SK-N-SH treated with all-trans-retinoic acid at 6 μM for 48 hours (cell line): ENCODE results near the gene TAF6.
A peak's percentile ranks its signal among the peaks of the same experiment; 100 is the strongest.

ENCODE experiments used
- ATAC-seq: fragments of 200-7000 bp; cut with Tn5 transposase; 3 replicates; pipeline ENCODE4 v1.9.1; 2020; ENCODE audit warnings: mild to moderate bottlenecking, moderate library complexity
- BACH2 ChIP-seq: fragments of 250-450 bp; sonication (Bioruptor Pico); IDR thresholded peaks from 2 replicates; pipeline ENCODE4 v1.9.0; 2021; ENCODE audit warnings: mild to moderate bottlenecking, borderline replicate concordance
- CSDC2 ChIP-seq: fragments of 250-450 bp; sonication (Bioruptor Pico); IDR thresholded peaks from 2 replicates; pipeline ENCODE4 v1.5.0; 2020; ENCODE audit warnings: mild to moderate bottlenecking, moderate library complexity
- ESRRG ChIP-seq: fragments of 250-450 bp; sonication (Bioruptor Pico); IDR thresholded peaks from 2 replicates; pipeline ENCODE4 v1.6.1; 2021; ENCODE audit warnings: mild to moderate bottlenecking
- GLIS3 ChIP-seq: fragments of 250-450 bp; sonication (Bioruptor Pico); IDR thresholded peaks from 2 replicates; pipeline ENCODE4 v1.5.0; 2020; ENCODE audit warnings: mild to moderate bottlenecking, moderate library complexity
- ISL1 ChIP-seq: fragments of 250-450 bp; sonication (Bioruptor Pico); IDR thresholded peaks from 2 replicates; pipeline ENCODE4 v2.1.2; 2022; ENCODE audit warnings: mild to moderate bottlenecking, moderate library complexity
- OSR1 ChIP-seq: fragments of 250-450 bp; sonication (Bioruptor Pico); IDR thresholded peaks from 2 replicates; pipeline ENCODE4 v1.8.0; 2022; ENCODE audit warnings: moderate library complexity, mild to moderate bottlenecking, inconsistent platforms
- RARB ChIP-seq: fragments of 250-450 bp; sonication (Bioruptor Pico); IDR thresholded peaks from 2 replicates; pipeline ENCODE4 v1.8.0; 2021; ENCODE audit warnings: mild to moderate bottlenecking, moderate library complexity
- SNAI2 ChIP-seq: fragments of 250-450 bp; sonication (Bioruptor Pico); IDR thresholded peaks from 2 replicates; pipeline ENCODE4 v1.5.0; 2020; ENCODE audit warnings: mild to moderate bottlenecking, moderate library complexity
- TCF4 ChIP-seq: fragments of 250-450 bp; sonication (Bioruptor Pico); IDR thresholded peaks from 2 replicates; pipeline ENCODE4 v1.8.0; 2021; ENCODE audit warnings: mild to moderate bottlenecking, moderate library complexity, borderline replicate concordance
- TOX ChIP-seq: fragments of 250-450 bp; sonication (Bioruptor Pico); IDR thresholded peaks from 2 replicates; pipeline ENCODE4 v1.8.0; 2021; ENCODE audit warnings: mild to moderate bottlenecking, moderate library complexity, borderline replicate concordance
- ZC3H10 ChIP-seq: fragments of 250-450 bp; sonication (Bioruptor Pico); IDR thresholded peaks from 2 replicates; pipeline ENCODE4 v1.5.1; 2021; ENCODE audit warnings: mild to moderate bottlenecking, moderate library complexity
- ZFP3 ChIP-seq: fragments of 250-450 bp; sonication (Bioruptor Pico); IDR thresholded peaks from 2 replicates; pipeline ENCODE4 v1.5.0; 2020; ENCODE audit warnings: mild to moderate bottlenecking, moderate library complexity
- ZFP30 ChIP-seq: fragments of 450-650 bp; formaldehyde crosslinking; IDR thresholded peaks from 2 replicates; pipeline ENCODE4 v1.5.0; 2022; ENCODE audit warnings: mild to moderate bottlenecking, moderate library complexity
- ZNF70 ChIP-seq: fragments of 450-650 bp; formaldehyde crosslinking; IDR thresholded peaks from 2 replicates; pipeline ENCODE4 v1.5.0; 2020; ENCODE audit warnings: mild to moderate bottlenecking, moderate library complexity
- ZNF8 ChIP-seq: fragments of 450-650 bp; formaldehyde crosslinking; IDR thresholded peaks from 2 replicates; pipeline ENCODE4 v1.5.0; 2020; ENCODE audit warnings: mild to moderate bottlenecking, moderate library complexity
- TF ChIP-seq, protein P1 (sequence below): fragments of 250-450 bp; sonication (Bioruptor Pico); IDR thresholded peaks from 2 replicates; pipeline ENCODE4 v1.5.1; 2020; ENCODE audit warnings: low read depth, mild to moderate bottlenecking, moderate library complexity
- TF ChIP-seq, protein P2 (sequence below): fragments of 250-450 bp; sonication (Bioruptor Pico); IDR thresholded peaks from 2 replicates; pipeline ENCODE4 v1.5.0; 2020; ENCODE audit warnings: mild to moderate bottlenecking, moderate library complexity
- TF ChIP-seq, protein P3 (sequence below): fragments of 250-450 bp; sonication (Bioruptor Pico); IDR thresholded peaks from 2 replicates; pipeline ENCODE4 v1.8.0; 2021; ENCODE audit warnings: low read depth, mild to moderate bottlenecking, moderate library complexity, borderline replicate concordance
- TF ChIP-seq, protein P4 (sequence below): fragments of 250-450 bp; sonication (Bioruptor Pico); IDR thresholded peaks from 2 replicates; pipeline ENCODE4 v1.8.0; 2020; ENCODE audit warnings: mild to moderate bottlenecking, moderate library complexity, borderline replicate concordance
- TF ChIP-seq, protein P5 (sequence below): fragments of 250-450 bp; sonication (Bioruptor Pico); IDR thresholded peaks from 2 replicates; pipeline ENCODE4 v1.5.1; 2021; ENCODE audit warnings: mild to moderate bottlenecking, moderate library complexity

The TAF6 gene

DNA sequence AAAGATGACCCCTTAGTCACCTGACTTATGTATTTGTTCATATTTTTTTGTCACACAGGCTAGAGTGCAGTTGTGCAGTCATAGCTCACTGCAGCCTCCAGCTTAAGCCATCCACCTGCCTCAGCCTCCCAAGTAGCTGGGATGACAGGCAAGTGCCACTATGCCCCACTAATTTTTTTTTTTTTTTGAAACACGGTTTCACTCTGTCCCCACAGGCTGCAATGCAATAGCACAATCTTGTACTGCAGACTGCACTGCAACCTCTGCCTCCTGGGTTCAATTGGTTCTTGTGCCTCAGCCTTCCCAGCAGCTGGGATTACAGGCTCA is 9.4 kb upstream of the TAF6 start:
- ATAC-seq = no peak
- TF ChIP-seq ZFP3 (CRISPR knock-in tag) (no peak), CSDC2 (CRISPR knock-in tag) (no peak), OSR1 (CRISPR knock-in tag) (no peak), GLIS3 (CRISPR knock-in tag) (no peak), TCF4 (CRISPR knock-in tag) (no peak), ESRRG (CRISPR knock-in tag) (no peak), ZFP30 (CRISPR knock-in tag) (no peak), SNAI2 (CRISPR knock-in tag) (no peak), ISL1 (no peak), BACH2 (CRISPR knock-in tag) (no peak), RARB (CRISPR knock-in tag) (no peak), TOX (no peak), ZC3H10 (no peak), ZNF70 (CRISPR knock-in tag) (no peak)
- TF ChIP-seq, protein P1, sequence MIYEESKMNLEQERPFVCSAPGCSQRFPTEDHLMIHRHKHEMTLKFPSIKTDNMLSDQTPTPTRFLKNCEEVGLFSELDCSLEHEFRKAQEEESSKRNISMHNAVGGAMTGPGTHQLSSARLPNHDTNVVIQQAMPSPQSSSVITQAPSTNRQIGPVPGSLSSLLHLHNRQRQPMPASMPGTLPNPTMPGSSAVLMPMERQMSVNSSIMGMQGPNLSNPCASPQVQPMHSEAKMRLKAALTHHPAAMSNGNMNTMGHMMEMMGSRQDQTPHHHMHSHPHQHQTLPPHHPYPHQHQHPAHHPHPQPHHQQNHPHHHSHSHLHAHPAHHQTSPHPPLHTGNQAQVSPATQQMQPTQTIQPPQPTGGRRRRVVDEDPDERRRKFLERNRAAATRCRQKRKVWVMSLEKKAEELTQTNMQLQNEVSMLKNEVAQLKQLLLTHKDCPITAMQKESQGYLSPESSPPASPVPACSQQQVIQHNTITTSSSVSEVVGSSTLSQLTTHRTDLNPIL (CRISPR knock-in tag) = no peak
- TF ChIP-seq, protein P2, sequence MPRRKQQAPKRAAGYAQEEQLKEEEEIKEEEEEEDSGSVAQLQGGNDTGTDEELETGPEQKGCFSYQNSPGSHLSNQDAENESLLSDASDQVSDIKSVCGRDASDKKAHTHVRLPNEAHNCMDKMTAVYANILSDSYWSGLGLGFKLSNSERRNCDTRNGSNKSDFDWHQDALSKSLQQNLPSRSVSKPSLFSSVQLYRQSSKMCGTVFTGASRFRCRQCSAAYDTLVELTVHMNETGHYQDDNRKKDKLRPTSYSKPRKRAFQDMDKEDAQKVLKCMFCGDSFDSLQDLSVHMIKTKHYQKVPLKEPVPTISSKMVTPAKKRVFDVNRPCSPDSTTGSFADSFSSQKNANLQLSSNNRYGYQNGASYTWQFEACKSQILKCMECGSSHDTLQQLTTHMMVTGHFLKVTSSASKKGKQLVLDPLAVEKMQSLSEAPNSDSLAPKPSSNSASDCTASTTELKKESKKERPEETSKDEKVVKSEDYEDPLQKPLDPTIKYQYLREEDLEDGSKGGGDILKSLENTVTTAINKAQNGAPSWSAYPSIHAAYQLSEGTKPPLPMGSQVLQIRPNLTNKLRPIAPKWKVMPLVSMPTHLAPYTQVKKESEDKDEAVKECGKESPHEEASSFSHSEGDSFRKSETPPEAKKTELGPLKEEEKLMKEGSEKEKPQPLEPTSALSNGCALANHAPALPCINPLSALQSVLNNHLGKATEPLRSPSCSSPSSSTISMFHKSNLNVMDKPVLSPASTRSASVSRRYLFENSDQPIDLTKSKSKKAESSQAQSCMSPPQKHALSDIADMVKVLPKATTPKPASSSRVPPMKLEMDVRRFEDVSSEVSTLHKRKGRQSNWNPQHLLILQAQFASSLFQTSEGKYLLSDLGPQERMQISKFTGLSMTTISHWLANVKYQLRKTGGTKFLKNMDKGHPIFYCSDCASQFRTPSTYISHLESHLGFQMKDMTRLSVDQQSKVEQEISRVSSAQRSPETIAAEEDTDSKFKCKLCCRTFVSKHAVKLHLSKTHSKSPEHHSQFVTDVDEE (CRISPR knock-in tag) = no peak
- TF ChIP-seq, protein P3, sequence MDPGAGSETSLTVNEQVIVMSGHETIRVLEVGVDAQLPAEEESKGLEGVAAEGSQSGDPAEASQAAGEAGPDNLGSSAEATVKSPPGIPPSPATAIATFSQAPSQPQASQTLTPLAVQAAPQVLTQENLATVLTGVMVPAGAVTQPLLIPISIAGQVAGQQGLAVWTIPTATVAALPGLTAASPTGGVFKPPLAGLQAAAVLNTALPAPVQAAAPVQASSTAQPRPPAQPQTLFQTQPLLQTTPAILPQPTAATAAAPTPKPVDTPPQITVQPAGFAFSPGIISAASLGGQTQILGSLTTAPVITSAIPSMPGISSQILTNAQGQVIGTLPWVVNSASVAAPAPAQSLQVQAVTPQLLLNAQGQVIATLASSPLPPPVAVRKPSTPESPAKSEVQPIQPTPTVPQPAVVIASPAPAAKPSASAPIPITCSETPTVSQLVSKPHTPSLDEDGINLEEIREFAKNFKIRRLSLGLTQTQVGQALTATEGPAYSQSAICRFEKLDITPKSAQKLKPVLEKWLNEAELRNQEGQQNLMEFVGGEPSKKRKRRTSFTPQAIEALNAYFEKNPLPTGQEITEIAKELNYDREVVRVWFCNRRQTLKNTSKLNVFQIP (CRISPR knock-in tag) = no peak
- TF ChIP-seq, protein P4, sequence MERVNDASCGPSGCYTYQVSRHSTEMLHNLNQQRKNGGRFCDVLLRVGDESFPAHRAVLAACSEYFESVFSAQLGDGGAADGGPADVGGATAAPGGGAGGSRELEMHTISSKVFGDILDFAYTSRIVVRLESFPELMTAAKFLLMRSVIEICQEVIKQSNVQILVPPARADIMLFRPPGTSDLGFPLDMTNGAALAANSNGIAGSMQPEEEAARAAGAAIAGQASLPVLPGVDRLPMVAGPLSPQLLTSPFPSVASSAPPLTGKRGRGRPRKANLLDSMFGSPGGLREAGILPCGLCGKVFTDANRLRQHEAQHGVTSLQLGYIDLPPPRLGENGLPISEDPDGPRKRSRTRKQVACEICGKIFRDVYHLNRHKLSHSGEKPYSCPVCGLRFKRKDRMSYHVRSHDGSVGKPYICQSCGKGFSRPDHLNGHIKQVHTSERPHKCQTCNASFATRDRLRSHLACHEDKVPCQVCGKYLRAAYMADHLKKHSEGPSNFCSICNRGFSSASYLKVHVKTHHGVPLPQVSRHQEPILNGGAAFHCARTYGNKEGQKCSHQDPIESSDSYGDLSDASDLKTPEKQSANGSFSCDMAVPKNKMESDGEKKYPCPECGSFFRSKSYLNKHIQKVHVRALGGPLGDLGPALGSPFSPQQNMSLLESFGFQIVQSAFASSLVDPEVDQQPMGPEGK (CRISPR knock-in tag) = no peak
- TF ChIP-seq, protein P5, sequence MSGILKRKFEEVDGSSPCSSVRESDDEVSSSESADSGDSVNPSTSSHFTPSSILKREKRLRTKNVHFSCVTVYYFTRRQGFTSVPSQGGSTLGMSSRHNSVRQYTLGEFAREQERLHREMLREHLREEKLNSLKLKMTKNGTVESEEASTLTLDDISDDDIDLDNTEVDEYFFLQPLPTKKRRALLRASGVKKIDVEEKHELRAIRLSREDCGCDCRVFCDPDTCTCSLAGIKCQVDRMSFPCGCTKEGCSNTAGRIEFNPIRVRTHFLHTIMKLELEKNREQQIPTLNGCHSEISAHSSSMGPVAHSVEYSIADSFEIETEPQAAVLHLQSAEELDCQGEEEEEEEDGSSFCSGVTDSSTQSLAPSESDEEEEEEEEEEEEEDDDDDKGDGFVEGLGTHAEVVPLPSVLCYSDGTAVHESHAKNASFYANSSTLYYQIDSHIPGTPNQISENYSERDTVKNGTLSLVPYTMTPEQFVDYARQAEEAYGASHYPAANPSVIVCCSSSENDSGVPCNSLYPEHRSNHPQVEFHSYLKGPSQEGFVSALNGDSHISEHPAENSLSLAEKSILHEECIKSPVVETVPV (CRISPR knock-in tag) = no peak

DNA sequence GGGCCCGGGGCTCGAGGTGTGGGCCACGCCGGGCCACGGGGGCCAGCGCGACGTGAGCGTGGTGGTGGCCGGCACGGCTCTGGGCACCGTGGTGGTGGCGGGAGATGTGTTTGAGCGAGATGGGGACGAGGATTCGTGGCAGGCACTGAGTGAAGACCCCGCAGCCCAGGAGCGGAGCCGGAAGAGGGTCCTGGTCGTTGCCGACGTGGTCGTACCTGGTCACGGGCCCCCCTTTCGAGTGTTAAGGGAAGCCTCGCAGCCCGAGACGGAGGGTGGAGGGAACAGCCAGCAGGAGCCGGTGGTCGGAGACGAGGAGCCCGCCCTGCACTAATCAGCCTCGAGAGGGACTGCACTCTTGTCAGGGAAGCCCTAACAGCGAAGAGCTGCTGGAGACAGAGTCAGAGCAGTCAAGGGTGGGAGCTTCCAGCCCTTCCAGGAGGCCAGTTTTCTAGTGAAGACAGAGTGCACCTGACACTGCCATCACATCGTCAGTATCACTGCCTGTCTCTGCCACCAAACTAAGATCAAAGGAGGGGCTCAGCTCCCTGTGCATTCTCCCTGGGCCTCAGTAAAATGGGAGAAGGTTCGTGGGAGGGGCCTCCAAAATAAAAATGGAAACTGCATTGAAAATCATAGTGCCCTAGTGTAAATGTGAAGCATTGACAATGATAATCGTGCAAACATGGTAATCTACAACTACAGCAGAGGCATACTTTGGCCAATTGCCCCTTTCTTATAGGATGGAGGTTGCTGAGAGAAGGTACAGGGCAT is 8.9 kb upstream of the TAF6 start:
- peak; percentile 38 for ATAC-seq
- TF ChIP-seq TOX (no peak), TCF4 (CRISPR knock-in tag) (no peak), OSR1 (CRISPR knock-in tag) (no peak), ESRRG (CRISPR knock-in tag) (no peak), ZNF70 (CRISPR knock-in tag) (no peak)

DNA sequence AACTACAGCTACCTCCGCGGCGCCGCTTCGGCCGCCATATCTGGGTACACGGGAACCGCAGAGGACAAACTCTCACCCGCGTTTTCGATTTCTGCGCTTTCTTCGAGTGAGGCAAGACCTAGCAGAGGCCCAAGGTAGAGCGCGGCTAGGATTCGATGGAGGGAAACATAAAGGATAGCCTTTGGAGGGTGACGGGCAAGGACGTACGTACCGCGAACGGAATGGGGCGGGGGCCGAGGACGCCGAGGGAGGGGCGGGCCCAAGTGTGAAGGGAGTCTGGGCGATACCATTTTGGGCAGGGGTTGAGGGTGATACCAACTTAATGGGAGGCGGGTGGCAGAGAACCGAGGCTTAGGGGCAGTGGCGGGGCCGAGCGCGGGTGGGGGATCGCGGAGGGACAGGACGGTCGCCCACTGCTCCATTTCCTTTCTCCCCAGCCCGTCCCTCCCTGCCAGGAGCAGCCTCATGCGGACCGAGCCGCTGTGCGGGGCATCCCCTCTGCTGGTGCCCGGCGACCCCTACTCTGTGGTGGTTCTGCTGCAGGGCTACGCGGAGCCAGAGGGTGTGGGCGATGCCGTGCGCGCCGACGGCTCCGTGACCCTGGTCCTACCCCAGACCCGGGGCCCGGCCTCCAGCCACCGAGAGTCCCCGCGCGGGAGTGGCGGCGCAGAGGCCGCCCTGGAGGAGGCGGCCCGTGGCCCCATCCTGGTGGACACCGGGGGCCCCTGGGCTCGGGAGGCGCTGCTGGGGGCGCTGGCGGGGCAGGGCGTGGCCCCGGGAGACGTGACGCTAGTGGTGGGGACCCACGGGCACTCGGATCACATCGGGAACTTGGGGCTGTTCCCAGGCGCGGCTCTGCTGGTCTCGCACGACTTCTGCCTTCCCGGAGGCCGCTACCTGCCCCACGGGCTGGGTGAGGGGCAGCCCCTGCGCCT is 8.0 kb upstream of the TAF6 start, which contains the start of gene MBLAC1:
Gene MBLAC1, plus strand, starts transcription at position 37 of the 935 bp plus-strand sequence. Its CDS starts 429 bp downstream, at position 466.
- ATAC-seq = peak; percentile 85
- TF ChIP-seq, protein P4 (CRISPR knock-in tag) = peak; percentile 49
- TF ChIP-seq OSR1 (CRISPR knock-in tag) (no peak), ZNF70 (CRISPR knock-in tag) (peak; percentile 68; the same call in 1 of the 2 replicates), ZFP30 (CRISPR knock-in tag) (peak; percentile 60; the same call in 1 of the 2 replicates), GLIS3 (CRISPR knock-in tag) (no peak; the same call in 1 of the 2 replicates), ZNF8 (CRISPR knock-in tag) (peak; percentile 52; the same call in 1 of the 2 replicates)
- TF ChIP-seq, protein P3 (CRISPR knock-in tag) = 0 out of 2 replicates have a peak, but pooled peaks have one; percentile 52
